ENCODE measurements around the gene HIGD2A.

HIGD2A gene

DNA sequence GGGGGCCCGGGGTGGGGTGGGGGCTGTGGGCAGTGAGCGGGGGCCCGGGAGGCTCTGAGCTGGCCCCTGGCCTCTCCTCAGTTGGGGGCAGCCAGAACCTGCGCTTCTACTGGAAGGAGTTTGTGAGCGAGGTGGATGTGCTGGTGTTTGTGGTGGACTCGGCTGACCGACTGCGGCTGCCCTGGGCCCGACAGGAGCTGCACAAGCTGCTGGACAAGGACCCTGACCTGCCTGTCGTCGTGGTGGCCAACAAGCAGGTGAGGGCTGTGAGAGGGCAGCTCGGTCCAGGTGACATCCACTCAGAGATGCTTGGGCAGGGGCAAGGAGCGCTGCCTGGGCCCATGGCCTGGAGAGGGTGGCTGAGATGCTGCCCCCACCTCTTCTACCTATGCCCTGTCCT, 19.8 kb upstream of the HIGD2A start:
- DNase-seq (ENCODE audit: low read depth in 4 of 4, low spot score in 1 of 4), result no peak

DNA sequence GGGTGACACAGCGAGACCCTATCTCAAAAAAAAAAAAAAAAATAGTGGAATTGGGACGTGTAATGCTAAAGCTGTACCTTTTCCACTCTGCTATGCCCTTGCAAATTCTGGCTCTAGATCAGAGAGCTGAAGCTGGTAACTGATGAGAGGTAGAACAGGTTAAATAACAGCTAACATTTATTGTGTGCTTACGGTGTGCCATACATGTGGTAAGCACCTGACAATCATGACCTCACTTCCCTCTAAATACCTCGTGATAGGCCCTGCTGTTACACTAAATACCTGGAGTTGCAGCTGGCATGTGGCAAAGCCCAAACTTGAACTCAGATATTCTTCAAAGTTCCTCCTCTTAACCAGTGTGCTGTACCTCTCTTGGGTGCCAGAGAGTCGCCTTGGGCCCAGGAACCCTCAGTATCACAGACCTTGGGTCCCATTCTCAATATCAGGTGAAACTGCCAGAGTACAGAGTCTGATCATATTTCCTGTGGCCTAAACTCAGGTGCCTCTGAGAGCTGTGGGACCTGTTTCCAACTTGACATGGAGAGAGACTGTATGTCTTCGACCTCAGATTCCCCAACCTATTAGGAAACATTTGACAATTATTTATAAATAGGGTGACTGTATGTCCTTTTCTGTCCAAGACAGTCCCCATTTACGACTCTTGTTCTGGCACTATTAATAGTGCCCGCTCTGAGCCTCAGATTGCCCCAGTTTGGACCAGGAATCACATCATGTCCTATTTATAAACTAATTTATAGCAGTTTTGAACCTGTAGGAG, 18.4 kb upstream of the HIGD2A start:
- no peak for DNase-seq (ENCODE audit: low read depth in 4 of 4, low spot score in 1 of 4)

DNA sequence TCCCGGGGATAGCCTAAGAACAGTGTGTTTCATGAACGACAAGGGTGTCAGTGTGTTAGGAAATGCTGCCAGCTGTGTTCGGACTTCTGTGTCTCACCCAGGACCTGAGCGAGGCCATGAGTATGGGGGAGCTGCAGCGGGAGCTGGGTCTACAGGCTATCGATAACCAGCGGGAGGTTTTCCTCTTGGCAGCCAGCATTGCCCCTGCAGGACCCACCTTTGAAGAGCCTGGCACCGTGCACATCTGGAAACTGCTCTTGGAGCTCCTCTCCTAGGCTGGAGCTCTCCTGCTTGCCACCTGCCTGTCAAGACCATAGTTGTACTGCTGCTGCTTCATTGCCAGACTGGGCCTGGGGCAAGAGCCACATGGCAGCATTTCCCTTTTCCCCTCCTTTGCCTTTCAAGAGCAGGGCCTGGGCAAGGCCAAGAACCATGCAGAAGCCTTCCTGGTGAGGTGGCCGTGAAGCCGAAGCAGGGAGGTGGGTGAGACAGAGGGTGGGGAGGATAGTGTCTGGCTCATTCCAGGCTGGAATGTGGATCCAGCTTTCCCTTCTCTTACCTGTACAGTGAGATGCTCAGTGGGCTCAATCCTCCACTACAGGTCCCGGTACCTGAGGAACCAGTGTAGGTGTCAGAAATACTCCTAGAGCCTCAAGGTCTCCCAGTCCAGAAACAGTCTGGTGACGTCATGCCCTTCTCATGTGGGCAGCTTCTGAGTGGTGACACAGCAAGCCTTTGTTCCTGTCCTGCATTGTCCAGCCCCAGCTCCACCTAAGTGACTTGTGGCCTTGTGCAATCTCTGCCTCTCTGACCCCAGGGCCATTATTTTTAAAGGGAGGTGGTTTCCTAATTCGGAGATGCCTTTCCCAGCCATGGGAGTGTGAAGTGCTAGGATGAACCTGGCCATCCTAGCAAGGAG, 16.7 kb upstream of the HIGD2A start:
- no peak for DNase-seq (ENCODE audit: low read depth in 4 of 4, low spot score in 1 of 4)

DNA sequence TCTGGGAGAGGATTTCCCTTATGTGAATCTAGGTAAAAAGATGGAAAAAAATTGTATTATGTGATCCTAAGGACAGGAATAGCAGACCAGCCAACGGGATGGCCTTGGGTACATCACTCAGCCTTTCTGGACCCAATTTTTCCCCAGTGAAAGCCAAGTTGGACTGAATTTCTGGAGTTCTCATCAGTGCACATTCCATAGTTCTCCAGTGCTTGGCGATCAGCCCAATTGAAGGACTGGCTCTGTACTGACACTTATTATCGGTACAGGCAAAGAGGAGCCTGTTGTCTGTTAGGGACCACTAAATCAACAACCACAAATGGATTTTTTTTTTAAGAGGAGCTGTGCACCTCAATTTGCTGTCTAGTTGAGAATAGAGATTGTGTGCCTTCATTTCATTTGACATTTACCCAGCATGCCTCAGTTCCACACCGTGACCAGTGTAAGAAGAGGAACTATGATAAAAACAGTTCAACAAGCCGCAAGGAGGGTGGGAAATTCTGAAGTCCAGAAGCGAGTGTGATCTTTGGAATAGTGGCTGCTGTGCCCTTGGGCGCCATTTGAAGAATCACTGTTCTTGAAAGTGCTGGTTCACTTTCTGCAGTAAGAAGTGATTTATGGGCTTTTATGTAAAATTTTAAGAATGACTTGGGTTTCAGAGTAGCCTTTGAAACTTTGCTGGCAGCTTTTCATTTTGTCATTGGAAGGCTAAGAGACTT, 15.3 kb upstream of the HIGD2A start:
- DNase-seq (ENCODE audit: low read depth in 4 of 4, low spot score in 1 of 4), result no peak

DNA sequence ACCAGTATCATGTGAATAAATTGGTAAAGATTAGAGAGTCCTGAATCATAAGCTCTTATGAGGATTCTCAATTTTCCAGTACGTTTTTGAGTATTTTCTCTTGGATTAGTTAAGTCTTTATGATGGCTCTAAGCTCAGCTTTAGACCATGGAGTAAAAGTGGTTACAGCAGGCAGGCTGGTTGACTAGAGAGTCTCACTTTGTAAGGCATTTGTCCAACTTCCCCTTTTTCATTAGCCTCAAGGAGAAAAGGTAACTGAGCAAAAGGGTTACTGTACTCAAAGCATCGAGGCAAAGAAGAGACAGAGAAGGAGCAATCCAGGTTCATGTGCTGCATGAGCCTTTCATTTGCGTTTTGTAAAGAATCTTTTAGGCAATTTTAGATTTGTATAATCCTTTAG, 8.7 kb upstream of the HIGD2A start:
- no peak for DNase-seq (ENCODE audit: low read depth in 4 of 4, low spot score in 1 of 4)

DNA sequence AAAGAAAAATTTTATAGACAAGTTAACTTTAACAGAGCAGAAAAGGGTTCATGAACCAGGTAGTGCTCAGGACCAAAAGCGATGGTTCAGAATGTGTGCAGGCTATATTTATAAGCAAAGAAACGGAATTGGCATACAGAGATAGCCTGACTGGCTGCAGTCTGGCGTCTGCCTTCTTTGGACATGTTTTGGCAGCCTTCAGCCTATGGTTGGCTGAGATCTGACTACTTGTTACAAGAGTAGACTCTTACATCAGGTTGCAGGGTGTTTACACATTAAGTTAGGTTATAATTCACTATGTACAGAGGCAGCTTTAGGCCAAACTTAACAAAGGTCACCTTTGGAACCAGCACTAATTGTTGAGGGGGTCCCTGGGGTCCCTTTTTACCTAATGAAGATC, 7.1 kb upstream of the HIGD2A start:
- no peak for DNase-seq (ENCODE audit: low read depth in 4 of 4, low spot score in 1 of 4)

DNA sequence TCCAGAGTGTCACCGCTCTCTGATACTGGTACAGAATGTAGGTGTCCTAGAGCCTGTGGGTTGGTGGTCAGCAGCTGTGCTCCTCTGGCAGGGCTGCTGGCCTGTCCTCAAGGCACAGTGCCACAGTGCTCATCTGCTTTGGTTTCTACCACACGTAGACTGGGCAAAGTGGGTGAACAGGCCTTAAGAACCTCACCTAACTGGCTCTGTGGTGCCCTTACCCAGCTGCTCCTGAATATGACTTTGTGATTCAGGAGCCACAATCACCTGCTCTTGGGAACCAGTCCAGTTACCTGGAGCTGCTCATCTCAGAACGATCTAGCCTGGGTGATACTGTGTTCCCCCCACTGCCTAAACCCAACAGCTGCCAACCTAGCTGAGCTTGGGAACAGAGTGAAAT, 6.6 kb upstream of the HIGD2A start:
- DNase-seq (ENCODE audit: low read depth in 4 of 4, low spot score in 1 of 4), result no peak

DNA sequence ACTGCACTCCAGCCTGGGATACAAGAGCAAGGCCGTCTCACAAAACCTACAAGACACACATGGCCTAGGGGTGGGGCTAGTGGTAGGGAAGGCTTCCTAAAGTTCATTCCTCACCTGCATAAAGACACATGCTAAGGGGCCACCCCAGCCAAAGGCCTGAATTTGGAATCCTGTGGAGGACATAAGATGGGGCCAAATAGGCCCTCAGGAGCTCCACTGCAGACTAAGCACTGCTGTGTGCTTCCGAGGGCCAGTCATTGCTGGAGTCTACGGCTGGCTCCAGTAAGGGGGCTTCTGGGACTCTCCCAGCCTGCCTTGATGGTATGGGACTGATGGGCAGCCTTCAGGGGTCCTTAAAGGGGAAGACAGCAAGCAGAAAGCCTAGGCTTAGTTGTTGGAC, 5.8 kb upstream of the HIGD2A start:
- no peak for DNase-seq (ENCODE audit: low read depth in 4 of 4, low spot score in 1 of 4)

DNA sequence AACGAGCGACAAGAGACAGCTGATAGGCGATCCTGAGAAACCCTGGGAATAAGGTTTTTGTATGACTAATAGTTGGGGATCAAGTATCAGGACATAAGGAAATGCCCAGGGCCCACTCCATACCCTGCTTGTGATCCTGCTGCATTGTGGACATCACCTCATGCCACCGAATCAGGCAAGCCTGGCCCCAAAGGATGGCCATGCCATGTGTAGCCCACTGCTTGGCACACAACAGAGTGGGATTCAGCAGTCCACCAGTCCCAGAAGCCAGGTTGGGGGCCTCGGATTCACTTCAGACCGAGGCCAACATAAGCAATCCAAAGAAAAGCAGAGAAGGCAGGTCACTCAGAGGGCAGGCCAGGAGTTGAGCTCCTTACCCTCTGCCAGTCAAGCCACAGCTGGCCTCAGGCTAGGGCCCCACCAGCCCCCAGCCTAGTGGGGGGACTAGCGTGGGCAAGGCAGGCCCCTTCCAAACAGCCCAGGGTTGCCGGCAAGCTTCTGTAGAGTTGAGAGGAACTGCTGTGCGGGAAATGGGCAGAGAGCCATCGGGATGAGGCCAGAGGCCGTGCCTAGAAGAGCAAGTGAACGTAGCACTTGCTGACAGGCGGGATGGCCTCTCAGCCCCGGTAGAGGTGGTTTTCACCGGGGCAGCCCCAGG, 5.2 kb upstream of the HIGD2A start:
- no peak for DNase-seq (ENCODE audit: low read depth in 4 of 4, low spot score in 1 of 4)

DNA sequence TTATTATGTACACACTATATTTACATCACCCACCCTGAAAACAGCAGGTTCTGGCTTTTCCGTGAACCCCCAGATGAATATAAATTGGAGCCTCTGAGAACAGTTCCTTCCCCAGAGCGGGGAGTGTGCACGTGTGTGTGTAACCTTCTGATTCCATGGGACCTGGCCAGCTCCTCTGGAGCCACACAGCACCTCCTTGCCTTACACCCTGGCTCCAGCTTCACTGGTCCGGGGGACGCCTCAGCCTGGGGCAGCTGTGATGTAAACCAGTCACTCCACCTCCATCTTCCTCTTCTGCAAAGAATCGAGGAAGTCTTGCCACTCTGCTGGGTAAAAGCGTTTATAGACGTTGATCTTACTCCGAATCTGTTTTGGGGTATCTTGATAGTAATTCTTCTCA, 4.6 kb upstream of the HIGD2A start:
- no peak for DNase-seq (ENCODE audit: low read depth in 4 of 4, low spot score in 1 of 4)

DNA sequence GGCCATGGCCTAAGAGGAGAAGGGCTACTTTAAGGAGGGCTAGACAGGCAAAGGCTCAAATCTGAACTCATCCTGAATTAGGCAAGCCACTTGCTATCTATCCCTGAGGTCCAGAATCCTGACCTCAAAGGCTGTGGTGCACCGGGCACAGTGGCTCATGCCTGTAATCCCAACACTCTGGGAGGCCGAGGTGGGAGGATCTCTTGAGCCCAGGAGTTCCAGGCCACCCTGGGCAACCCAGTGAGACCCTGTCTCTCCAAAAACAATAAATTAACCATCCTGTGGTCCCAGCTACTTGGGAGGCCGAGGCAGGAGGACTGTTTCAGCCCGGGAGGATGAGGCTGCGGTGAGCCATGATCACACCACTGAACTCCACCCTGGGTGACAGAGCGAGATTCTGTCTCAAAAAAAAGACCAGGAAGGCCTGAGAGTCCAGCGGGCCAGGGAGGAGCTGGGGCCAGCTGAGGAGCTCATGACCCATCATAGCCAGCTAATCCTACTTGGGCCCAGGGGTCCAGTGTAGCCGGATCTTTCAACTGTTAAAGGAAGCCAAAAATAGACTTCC, 4.1 kb upstream of the HIGD2A start:
- no peak for DNase-seq (ENCODE audit: low read depth in 4 of 4, low spot score in 1 of 4)

DNA sequence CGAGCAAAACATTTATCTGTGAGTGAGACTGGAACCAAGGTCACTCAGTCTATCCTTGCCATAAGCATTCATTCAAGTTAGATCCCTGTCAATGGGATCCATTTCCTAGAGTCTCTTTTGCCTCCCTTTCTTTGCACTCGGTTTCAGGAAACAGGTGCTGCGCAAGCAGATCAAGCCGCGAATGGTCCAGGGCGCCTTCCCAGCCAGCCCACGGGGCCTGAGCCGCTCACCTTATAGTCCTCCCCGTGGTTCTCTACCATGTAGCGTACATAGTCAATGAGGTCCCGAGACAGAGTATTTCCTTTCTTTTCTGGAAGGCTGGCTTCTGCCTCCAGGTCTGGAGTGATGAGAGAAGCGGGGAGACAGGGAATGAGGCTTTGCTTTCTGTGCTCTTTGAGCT, 3.6 kb upstream of the HIGD2A start:
- no peak for DNase-seq (ENCODE audit: low read depth in 4 of 4, low spot score in 1 of 4)

DNA sequence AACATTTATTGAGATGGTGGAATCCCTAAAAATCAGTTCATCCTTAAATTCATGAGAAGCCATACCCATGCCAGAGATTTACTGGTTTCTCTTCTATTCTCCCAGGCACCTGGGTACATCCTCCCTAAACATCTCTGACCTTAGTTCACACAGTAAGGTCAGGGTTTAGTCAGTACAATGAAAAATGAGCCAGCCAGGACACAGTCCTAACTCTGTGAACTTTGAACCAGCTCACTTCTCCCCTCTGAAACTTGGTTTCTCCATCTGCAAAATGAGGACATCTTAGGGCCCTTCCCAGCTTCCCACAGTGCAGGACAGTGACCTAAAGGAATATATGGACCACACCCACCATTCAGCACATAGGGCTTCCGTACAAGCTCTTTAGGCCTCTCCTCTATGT, 2.1 kb upstream of the HIGD2A start:
- DNase-seq (ENCODE audit: low read depth in 4 of 4, low spot score in 1 of 4), result no peak

DNA sequence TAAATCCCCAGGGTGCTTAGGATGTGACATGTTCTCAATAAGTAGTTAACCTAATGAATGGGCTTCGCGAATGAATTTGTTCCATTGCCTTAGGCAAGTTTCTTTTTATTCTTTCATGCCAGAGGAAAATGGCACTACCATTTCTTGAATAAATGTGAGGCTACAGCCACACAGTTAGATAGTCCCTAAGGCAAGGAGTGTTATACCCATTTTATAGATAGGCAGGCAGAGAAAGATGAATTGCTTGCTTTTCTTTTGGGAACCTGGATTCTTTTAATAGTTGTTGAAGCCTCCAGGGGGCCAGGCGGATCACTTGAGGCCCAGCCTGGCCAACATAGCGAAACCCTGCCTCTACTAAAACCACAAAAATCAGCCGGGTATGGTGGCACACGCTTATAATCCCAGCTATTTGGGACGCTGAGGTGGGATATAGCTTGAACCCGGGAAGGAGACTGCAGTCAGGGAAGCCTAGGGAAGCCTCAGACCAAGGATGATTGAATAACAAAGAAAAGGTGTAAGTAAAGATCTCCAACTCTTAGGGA, 1.1 kb upstream of the HIGD2A start:
- DNase-seq (ENCODE audit: low read depth in 4 of 4, low spot score in 1 of 4), result no peak

DNA sequence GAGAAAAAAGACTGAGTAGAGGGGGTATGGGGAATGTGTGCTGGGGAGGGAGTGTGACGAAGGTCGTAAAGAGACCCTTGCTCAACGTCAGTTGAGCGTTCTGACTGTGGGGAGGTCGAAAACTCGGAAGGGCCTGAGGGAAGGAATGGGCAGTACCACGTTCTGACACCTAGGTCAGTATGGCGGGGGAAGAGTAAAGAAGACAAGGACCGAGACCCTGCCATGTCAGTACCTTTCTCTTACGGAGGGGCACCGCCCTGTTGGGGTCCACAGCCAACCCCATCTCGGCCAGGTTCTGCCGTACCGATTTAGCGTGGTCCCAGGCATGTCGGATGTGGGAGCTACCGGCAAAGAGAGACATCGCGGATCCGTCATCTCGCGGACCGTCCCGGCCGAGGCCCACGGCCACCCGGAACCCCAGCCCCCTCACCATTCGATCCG, 528 bp upstream of the HIGD2A start:
- DNase-seq (ENCODE audit: low read depth in 4 of 4, low spot score in 1 of 4), result peak in 1 of 4 experiments; percentile 9

DNA sequence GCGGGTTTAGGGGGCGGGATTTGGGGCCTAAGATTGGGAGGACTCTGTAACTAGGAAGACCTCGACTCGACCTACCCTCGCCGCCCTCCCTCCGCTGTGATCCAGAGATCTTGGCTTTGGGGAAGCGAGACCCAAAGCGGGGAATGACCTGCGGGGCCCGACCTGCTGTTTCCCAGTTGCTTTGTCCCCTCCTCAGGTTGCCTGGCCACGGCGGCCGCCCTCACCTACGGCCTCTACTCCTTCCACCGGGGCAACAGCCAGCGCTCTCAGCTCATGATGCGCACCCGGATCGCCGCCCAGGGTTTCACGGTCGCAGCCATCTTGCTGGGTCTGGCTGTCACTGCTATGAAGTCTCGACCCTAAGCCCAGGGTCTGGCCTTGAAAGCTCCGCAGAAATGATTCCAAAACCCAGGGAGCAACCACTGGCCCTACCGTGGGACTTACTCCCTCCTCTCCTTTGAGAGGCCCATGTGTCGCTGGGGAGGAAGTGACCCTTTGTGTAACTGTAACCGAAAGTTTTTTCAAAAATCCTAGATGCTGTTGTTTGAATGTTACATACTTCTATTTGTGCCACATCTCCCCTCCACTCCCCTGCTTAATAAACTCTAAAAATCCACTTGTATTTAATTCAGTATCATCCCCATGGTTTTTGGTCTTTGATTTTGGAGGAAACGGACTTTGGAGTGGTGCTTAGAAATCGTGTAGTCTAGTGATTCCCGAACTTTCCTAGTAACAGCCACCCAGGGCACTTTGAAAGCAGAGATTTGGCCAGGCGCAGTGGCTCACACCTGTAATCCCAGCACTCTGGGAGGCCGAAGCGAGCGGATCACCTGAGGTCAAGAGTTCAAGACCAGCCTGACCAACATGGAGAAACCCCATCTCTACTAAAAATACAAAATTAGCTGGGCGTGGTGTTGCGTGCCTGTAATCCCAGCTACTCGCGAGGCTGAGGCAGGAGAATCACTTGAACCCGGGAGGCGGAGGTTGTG, 878 bp downstream of the HIGD2A start:
- DNase-seq (ENCODE audit: low read depth in 4 of 4, low spot score in 1 of 4), result no peak

DNA sequence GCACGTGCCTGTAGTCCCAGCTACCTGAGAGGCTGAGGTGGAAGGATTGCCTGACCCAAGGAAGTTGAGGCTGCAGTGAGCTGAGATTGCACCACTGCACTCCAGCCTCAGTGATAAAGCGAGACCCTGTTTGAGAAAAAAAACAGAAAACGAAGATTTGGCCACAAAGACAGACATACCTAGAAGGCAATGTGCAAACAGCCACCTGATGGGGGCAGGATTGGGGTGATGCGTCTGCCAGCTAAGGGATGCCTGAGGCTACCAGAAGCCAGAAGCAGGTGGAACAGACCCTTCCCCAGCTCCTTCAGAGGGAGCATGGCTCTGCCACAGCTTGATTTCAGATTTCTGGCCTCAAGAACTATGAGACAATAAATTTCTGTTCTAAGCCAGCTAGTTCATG, 2.9 kb downstream of the HIGD2A start:
- no peak for DNase-seq (ENCODE audit: low read depth in 4 of 4, low spot score in 1 of 4)

DNA sequence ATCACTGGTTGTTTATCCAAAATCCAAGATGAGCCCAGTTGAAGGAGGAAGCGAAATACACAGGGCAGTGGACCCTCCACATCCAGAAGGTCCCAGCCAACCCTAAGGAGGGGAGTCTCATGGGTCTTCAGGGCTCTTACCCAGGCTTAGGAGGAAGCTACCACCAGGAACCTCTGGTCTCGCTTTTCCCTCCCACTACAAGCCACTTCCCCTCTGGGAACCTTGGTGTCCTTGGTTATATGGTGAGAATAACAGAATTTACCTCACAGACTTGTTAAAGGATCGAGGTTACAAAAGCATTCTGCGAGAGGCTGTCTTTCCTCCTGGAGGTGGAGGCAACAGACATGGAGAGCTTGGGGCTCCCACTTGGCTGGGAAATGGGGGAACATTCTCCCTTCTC, 3.4 kb downstream of the HIGD2A start:
- DNase-seq (ENCODE audit: low read depth in 4 of 4, low spot score in 1 of 4), result no peak

DNA sequence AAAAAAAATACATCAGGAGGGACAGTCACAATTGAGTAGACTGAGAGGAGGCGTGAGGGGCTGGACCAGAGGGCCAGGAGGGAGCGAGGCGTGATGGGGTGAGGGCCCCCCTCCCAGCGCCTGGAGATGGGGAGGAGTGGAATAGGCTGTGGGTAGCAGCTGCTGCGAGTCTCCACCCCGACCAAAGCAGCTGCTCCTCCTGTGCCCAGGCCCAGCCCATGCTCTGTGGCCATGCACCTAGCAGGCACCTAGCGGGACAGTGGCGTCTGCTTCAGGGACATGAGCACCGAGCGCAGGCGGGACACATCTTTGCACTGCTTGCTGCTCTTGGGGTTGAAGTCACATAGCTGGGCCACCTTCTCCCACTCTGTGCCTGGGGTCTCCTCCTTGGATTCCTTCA, 4.0 kb downstream of the HIGD2A start:
- no peak for DNase-seq (ENCODE audit: low read depth in 4 of 4, low spot score in 1 of 4)

All from stimulated activated CD4-positive, alpha-beta T cell treated with anti-CD3 and anti-CD28 coated beads, Interleukin-1b, Interleukin-23, amount 100 ng/mL, for 24 hours (primary cell).